HG02943 (cell line): Measurements from ENCODE around the gene ZNF432.
A peak's percentile ranks its signal among the peaks of the same experiment; 100 is the strongest.

ENCODE experiments used
- ATAC-seq: cut with Tn5 transposase; IDR thresholded peaks from one replicate; pipeline ENCODE4 v1.9.1; 2021; ENCODE audit warnings: mild to moderate bottlenecking, low read depth, moderate library complexity; ENCODE audit not compliant: unreplicated experiment

ZNF432 gene

DNA sequence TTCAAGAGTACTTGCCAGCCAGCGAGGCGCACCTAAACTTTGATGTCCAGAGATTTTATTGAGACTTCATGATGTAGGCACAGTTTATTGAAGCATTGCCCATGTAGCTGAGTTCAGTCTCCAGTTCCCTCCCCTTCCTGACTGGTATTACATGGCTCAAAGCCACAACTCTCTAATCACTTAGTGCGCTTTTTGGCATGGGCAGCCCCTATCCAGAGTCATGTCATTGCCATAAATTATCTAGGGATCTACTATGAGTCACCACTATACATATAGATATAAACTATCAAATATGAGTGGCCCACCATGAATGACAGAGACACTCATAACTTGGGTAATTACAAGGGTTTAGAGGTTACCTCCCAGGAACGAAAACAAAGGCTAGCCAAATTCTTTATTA lies 28.1 kb downstream of the ZNF432 start:
- ATAC-seq, result no peak

DNA sequence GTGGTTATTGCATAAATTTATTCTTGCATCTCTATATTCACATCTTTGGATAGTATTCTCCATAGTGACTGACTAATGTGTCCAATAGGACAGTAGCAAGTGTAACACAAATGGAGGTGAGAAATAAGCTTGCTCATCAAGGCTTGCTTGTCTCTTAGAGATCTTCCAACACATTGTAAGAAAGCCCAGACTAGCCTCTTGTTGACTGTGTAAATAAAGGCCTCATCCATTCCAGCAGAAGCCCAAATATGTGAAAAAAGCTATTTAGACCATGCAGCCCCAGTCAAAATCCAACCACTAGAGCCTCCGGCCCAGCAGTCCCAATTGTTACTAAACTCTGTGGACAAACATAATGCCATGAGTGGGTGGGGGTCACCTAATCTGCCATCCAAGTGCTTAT lies 38.0 kb downstream of the ZNF432 start:
- ATAC-seq, result no peak

GRCh38 chr19:52007806-52008557 lies 40.7 kb downstream of the ZNF432 start, which contains the start of gene ZNF615:
TSS of gene ZNF615 (minus strand) at chr19:52008211. CDS start at chr19:52003711, 4,500 bp downstream.
- ATAC-seq, result peak; percentile 74

DNA sequence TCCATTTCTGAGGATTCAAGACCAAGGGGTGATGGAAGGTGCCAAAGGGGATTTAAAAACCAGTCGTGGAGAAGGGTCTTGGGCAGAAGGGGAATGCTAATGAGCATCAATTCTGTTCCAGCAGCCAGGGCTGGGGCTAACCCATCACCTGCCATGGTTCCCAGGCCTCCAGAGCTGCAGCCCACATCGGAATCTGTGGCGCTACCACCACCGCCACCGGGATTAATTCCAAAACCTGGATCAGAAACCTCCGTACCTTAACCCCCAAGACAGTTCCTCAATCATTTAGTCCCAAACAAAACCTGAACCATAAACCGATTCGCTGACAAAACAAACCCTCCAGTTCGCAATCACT lies 41.2 kb downstream of the ZNF432 start:
- no peak for ATAC-seq

GRCh38 chr19:51994048-51994644 lies 54.5 kb downstream of the ZNF432 start:
- ATAC-seq, result no peak

- ATAC-seq, result no peak
Observed at GRCh38 chr19:51993422-51993821, 55.2 kb downstream of the ZNF432 start.

DNA sequence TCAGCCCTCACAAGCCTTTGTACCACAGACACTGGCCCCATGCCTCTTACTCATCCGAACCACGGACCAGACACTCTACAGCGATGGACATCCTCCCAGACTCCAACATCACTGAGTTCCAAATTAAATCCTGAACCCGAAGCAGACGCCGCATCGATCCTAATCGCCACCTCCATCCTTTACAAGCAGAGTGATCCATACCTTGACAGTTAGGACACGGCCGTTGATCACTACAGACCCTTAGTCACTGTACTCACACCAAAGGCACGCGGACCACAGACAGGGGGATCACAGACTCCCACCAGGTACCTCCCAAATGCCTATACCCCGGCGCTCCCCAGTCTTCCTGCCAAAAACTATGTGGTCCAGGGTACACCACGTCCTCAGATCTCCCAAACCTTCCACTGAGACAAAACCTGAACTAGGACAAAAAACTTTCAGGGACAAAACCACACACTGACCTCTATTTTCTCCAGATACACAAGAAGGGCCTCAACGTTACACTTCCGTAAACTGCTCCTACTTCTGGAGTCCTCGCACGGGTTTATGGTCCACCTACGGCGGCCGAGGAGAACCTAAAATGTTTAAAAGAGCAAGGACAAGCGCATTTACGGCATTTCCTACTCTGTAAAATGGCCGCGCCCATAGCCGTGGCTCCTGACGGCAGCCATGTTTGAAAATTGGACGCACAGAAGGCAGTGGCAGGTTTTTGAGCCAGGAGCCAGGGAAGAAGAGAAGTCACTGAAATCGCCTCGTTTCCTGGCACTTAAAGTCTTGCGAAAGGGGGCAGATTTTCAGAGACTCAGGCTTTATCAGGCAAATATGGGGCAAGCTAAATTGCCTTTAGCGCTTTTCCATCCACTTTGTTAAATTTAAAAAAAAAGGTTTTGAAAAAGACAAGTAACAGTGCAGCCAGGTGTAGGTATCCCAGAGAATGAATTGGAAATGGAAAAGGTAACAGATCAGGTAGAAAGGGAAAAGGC lies 62.0 kb downstream of the ZNF432 start, which contains the start of gene ZNF350:
ZNF350 (minus strand) TSS at position 532 of the 983 bp plus-strand sequence. CDS start 12,480 bp downstream, outside the sequence.
- ATAC-seq, result peak; percentile 90

DNA sequence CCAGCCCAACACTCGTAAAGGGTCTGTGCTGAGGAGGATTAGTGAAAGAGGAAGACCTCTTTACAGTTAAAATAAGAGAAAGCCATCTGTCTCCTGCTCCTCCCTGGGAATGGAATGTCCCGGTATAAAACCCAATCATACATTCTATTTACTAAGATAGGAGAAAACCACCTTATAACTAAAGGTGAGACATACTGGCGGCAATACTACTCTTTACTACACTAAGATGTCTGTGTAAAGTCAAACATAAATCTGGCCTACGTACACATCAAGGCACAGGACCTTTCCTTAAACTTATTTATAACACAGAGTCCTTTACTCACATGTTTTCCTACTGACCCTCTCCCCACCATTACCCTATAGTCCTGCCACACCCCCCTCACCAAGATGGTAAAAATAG lies 65.3 kb downstream of the ZNF432 start:
- no peak for ATAC-seq
